Keratinocyte (primary cell): Measurements from ENCODE around the gene LRRTM2.

ENCODE experiments used
- CTCF ChIP-seq, 3 experiments: IDR thresholded peaks in 1 of 3; conservative IDR thresholded peaks in 1 of 3; optimal IDR thresholded peaks in 1 of 3; 2 replicates in 2 of 3; 3 replicates in 1 of 3; pipeline versions ENCODE3 to v1.5.1; 2011; ENCODE audit warnings: low read length in 3 of 3, mild to moderate bottlenecking in 3 of 3, moderate library complexity in 2 of 3, control low read depth in 1 of 3, inconsistent platforms in 1 of 3; ENCODE audit not compliant: insufficient read depth in 2 of 3; ENCODE audit errors: extremely low read depth in 1 of 3
- EZH2 ChIP-seq: IDR thresholded peaks from one replicate; pipeline ENCODE4 v1.6.1; 2012; ENCODE audit warnings: inconsistent platforms, mild to moderate bottlenecking, low read length, moderate library complexity

- no peak for TF ChIP-seq CTCF (optimal IDR thresholded peaks at IDR 0.05 in 1 of 3, IDR thresholded peaks at IDR 0.05 in 1 of 3, conservative IDR thresholded peaks at IDR 0.05 in 1 of 3; ENCODE audit: extremely low read depth in 1 of 3, insufficient read depth in 2 of 3, low read length in 3 of 3)
- TF ChIP-seq EZH2: no peak
These were observed 23.2 kb upstream of the LRRTM2 start for GRCh38 chr5:138898299-138898698.
